PFSK-1 (cell line): ENCODE results near the gene TAAR6.

Experiments
- FOXP2 ChIP-seq: optimal IDR thresholded peaks from 2 replicates; pipeline ENCODE3; 2011; ENCODE audit warnings: borderline replicate concordance, control low read depth, inconsistent platforms; ENCODE audit not compliant: insufficient read depth; ENCODE audit errors: extremely low read length, extremely low read depth
- POLR2AphosphoS5 ChIP-seq: IDR thresholded peaks from 2 replicates; pipeline ENCODE4 v1.6.1; 2012; ENCODE audit warnings: low read depth, mild to moderate bottlenecking, control low read depth, low read length, moderate library complexity
- REST ChIP-seq, 2 experiments: IDR thresholded peaks; 2 replicates each; pipeline versions ENCODE4 v1.6.1 to v1.8.0; 2011 to 2012; ENCODE audit warnings: low read depth in 2 of 2, low read length in 2 of 2, control low read depth in 1 of 2, inconsistent platforms in 1 of 2, mild to moderate bottlenecking in 1 of 2, moderate library complexity in 1 of 2; ENCODE audit not compliant: insufficient read depth in 1 of 2
- SIN3A ChIP-seq: IDR thresholded peaks from 2 replicates; pipeline ENCODE4 v1.6.1; 2012; ENCODE audit warnings: mild to moderate bottlenecking, low read length, moderate library complexity, borderline replicate concordance; ENCODE audit not compliant: insufficient read depth
- TAF1 ChIP-seq: IDR thresholded peaks from 2 replicates; pipeline ENCODE4 v1.6.1; 2012; ENCODE audit warnings: low read length, control low read depth, borderline replicate concordance; ENCODE audit not compliant: insufficient read depth

TAAR6 gene

GRCh38 chr6:132568611-132569010 is 1.5 kb upstream of the TAAR6 start:
- TF ChIP-seq POLR2AphosphoS5: no peak

GRCh38 chr6:132569170-132569569 is 952 bp upstream of the TAAR6 start:
- TF ChIP-seq FOXP2: no peak

GRCh38 chr6:132571774-132572173 is 1.7 kb downstream of the TAAR6 start:
- no peak for TF ChIP-seq REST (IDR thresholded peaks at IDR 0.05; ENCODE audit: insufficient read depth in 1 of 2, low read depth in 2 of 2, low read length in 2 of 2)
- TF ChIP-seq POLR2AphosphoS5: no peak
- no peak for TF ChIP-seq FOXP2
- TF ChIP-seq TAF1: no peak
- TF ChIP-seq SIN3A: no peak

GRCh38 chr6:132584698-132585097 is 14.6 kb downstream of the TAAR6 start:
- TF ChIP-seq TAF1 (no peak), FOXP2 (no peak), REST (IDR thresholded peaks at IDR 0.05; ENCODE audit: insufficient read depth in 1 of 2, low read depth in 2 of 2, low read length in 2 of 2) (no peak), POLR2AphosphoS5 (no peak), SIN3A (no peak)

- TF ChIP-seq FOXP2 (no peak), POLR2AphosphoS5 (no peak), SIN3A (no peak), TAF1 (no peak), REST (IDR thresholded peaks at IDR 0.05; ENCODE audit: insufficient read depth in 1 of 2, low read depth in 2 of 2, low read length in 2 of 2) (no peak)
Observed at GRCh38 chr6:132587424-132587823, 17.3 kb downstream of the TAAR6 start.

- TF ChIP-seq SIN3A: no peak
- no peak for TF ChIP-seq TAF1
- TF ChIP-seq FOXP2: no peak
- TF ChIP-seq REST (IDR thresholded peaks at IDR 0.05; ENCODE audit: insufficient read depth in 1 of 2, low read depth in 2 of 2, low read length in 2 of 2): peak in 1 of 2 experiments; percentile 61; a peak in 1 of 4 replicates
- no peak for TF ChIP-seq POLR2AphosphoS5
Observed at GRCh38 chr6:132589454-132589853, 19.3 kb downstream of the TAAR6 start, which contains the start of gene TAAR5. Gene TAAR5 (minus strand): TSS chr6:132589741. CDS start chr6:132589686, 55 bp downstream.
